ENCODE data around the gene VPS37D. TPM values are rescaled to one million over a fixed set of nuclear protein-coding genes. Genes with fewer than 3 reads are reported as not detected.
A peak's percentile ranks its signal among the peaks of the same experiment; 100 is the strongest.
"Not testable (repeated sequence)": the region's sequence is repeated elsewhere in the genome, so short reads cannot be mapped to it uniquely, and the experiment has no call there.

The VPS37D gene
- total RNA-seq, 1 donor from 2014 or later, result 12.2 TPM

DNA sequence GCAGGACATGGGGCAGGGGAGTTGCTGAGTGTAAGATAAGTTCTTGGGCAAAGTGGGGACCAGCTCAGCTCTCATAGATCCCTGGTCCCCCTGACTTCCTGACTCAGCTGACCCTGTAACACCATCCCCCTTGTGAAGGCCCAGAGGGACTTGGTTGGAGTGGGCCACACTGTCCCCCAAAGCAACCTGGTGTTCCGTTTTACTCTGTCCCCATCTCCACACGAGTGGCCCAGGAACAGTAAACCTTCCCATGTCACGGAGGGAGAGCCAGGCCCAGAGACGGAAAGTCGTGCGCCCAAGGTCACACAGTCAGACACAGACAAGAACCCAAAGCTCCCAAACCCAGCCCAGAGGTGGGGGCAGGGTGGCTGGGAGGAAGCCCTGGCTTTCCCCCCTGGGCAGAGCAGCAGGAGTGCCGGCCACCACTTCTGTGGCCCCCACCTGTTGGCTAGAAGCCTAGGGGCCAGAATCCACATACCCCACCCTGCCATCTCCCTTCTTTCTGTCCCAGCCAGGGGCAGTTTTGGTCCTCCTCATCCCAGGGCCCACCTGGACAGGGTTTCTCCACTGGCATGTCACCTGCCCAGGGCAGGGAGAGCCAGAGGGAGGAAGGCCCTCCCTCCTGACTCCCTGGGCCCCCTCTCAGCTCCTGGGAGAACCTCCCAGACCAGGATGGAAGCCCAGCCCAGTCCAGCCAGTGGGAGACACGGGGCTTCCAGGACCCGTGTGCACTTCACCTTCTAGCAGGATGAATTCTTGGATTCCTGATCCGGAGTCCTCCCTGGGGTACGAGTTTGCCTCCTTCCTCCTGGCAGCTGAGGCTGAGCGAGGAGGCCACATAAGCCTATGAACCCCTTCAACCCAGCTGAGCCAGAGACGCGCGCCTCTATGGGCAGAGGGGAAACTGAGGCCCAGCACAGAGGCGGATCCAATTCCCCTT, 20.6 kb upstream of the VPS37D start:
- DNase-seq (ENCODE audit: low read depth), result no peak
- H3K4me3 ChIP-seq (ENCODE audit: low read depth, low read length), result peak overlapping the region; percentile 16
- TF ChIP-seq, protein P1, sequence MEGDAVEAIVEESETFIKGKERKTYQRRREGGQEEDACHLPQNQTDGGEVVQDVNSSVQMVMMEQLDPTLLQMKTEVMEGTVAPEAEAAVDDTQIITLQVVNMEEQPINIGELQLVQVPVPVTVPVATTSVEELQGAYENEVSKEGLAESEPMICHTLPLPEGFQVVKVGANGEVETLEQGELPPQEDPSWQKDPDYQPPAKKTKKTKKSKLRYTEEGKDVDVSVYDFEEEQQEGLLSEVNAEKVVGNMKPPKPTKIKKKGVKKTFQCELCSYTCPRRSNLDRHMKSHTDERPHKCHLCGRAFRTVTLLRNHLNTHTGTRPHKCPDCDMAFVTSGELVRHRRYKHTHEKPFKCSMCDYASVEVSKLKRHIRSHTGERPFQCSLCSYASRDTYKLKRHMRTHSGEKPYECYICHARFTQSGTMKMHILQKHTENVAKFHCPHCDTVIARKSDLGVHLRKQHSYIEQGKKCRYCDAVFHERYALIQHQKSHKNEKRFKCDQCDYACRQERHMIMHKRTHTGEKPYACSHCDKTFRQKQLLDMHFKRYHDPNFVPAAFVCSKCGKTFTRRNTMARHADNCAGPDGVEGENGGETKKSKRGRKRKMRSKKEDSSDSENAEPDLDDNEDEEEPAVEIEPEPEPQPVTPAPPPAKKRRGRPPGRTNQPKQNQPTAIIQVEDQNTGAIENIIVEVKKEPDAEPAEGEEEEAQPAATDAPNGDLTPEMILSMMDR (conservative IDR thresholded peaks at IDR 0.05; ENCODE audit: low read depth, low read length), result no peak

GRCh38 chr7:73647725-73648592, 19.7 kb upstream of the VPS37D start:
- no peak for DNase-seq (ENCODE audit: low read depth)
- TF ChIP-seq, protein P1 (conservative IDR thresholded peaks at IDR 0.05; ENCODE audit: low read depth, low read length), result no peak
- peak overlapping the region; percentile 50 for H3K4me3 ChIP-seq (ENCODE audit: low read depth, low read length)

GRCh38 chr7:73648593-73649332, 18.9 kb upstream of the VPS37D start:
- DNase-seq (ENCODE audit: low read depth), result no peak
- no peak overlapping the region for H3K4me3 ChIP-seq (ENCODE audit: low read depth, low read length)
- TF ChIP-seq, protein P1 (conservative IDR thresholded peaks at IDR 0.05; ENCODE audit: low read depth, low read length), result no peak

DNA sequence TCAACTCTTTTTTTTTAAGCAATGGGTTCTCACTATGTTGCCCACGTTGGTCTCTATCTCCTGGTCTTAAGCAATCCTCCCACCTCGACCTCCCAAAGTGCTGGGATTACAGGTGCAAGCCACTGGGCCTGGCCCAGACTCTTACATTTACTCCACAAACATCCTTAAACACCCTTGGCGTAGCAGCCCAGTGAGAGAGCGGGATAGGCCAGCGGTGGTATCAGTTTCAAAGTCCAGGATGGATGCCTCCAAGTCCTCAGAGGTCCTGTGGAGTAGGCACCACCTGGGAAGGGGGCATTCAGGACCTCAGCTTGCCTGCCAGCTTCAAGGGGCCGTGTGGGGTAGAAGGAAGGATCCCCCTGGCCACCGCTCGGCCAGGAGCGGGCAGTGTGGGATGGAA, 18.1 kb upstream of the VPS37D start:
- DNase-seq (ENCODE audit: low read depth), result no peak
- TF ChIP-seq, protein P1 (conservative IDR thresholded peaks at IDR 0.05; ENCODE audit: low read depth, low read length), result no peak
- H3K4me3 ChIP-seq (ENCODE audit: low read depth, low read length), result no peak overlapping the region

DNA sequence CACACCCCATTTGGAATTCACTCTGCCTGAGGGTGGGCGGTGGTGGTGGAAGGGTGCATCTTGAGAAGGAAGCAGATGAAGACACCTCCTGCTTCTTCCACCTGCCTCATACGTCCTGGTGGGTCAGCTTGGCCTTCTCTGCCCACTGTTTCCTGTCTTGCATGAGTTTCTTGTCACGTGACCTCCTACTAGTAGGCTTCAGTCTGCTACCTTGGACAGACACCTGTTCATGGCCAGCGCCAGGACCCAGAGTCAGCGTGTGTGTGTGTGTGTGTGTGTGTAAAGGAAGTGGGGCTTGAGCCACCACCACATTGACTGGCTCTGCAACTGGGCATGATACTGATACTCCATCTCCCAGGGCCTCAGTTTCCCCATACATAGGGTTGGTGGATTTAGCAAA, 17.1 kb upstream of the VPS37D start:
- TF ChIP-seq, protein P1 (conservative IDR thresholded peaks at IDR 0.05; ENCODE audit: low read depth, low read length), result no peak
- no peak for DNase-seq (ENCODE audit: low read depth)
- H3K4me3 ChIP-seq (ENCODE audit: low read depth, low read length), result no peak overlapping the region

DNA sequence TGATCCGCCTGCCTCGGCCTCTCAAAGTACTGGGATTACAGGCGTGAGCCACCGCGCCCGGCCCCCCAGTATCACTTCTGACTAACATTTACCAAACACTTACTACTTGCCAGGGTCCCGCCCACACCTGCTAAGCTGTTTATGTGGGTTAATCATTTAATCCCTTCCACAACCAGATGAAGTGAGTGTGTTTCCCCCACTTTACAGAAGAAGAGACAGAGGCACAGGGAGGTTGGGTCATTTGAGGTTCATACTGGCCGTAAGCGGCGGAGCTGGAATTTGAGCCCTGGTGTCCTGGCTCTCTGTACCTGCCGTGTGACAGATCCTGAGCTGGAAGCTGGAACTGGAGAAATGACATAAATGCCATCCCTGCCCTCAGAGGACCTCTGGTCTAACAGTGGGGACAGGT, 15.1 kb upstream of the VPS37D start:
- TF ChIP-seq, protein P1 (conservative IDR thresholded peaks at IDR 0.05; ENCODE audit: low read depth, low read length), result no peak
- no peak for DNase-seq (ENCODE audit: low read depth)
- no peak overlapping the region for H3K4me3 ChIP-seq (ENCODE audit: low read depth, low read length)

GRCh38 chr7:73655309-73655708, 12.3 kb upstream of the VPS37D start:
- not testable (repeated sequence) for H3K4me3 ChIP-seq (ENCODE audit: low read depth, low read length); DNase-seq (ENCODE audit: low read depth)
